ENCODE measurements around the gene TYW3. TPM values are rescaled to one million over a fixed set of nuclear protein-coding genes. Genes with fewer than 3 reads are reported as not detected.

The TYW3 gene
- total and polyA plus RNA-seq, 2 of the 13 experiments (the other 11 are each of a cell fraction or from before 2014, with no cell fraction given) = 17.6 to 45.8 TPM

DNA sequence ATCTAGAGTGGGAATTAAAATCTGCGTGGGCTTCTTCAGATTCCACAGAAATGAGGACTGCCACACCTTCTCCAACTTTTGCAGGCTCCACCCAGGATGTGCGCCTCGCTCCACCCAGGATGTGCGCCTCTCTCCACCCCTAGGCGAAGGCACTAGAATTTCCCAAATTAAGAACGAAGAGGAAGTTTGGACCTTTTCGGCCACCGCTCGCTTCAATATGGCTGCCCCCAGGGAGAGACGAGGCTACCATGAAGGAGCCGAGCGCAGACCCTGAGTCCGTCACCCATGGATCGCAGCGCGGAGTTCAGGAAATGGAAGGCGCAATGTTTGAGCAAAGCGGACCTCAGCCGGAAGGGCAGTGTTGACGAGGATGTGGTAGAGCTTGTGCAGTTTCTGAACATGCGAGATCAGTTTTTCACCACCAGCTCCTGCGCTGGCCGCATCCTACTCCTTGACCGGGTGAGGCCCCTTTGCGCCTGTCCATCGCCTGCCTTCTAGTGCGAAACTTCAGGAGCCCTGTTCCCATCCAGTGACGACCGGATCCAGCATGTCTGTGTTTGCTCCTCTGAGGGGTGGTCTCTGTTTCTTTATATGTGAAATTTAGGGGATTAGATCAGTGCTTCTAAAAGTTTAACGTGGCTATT, at the start of gene TYW3, which contains the start of gene CRYZ (continued):
- TF ChIP-seq, protein P1, sequence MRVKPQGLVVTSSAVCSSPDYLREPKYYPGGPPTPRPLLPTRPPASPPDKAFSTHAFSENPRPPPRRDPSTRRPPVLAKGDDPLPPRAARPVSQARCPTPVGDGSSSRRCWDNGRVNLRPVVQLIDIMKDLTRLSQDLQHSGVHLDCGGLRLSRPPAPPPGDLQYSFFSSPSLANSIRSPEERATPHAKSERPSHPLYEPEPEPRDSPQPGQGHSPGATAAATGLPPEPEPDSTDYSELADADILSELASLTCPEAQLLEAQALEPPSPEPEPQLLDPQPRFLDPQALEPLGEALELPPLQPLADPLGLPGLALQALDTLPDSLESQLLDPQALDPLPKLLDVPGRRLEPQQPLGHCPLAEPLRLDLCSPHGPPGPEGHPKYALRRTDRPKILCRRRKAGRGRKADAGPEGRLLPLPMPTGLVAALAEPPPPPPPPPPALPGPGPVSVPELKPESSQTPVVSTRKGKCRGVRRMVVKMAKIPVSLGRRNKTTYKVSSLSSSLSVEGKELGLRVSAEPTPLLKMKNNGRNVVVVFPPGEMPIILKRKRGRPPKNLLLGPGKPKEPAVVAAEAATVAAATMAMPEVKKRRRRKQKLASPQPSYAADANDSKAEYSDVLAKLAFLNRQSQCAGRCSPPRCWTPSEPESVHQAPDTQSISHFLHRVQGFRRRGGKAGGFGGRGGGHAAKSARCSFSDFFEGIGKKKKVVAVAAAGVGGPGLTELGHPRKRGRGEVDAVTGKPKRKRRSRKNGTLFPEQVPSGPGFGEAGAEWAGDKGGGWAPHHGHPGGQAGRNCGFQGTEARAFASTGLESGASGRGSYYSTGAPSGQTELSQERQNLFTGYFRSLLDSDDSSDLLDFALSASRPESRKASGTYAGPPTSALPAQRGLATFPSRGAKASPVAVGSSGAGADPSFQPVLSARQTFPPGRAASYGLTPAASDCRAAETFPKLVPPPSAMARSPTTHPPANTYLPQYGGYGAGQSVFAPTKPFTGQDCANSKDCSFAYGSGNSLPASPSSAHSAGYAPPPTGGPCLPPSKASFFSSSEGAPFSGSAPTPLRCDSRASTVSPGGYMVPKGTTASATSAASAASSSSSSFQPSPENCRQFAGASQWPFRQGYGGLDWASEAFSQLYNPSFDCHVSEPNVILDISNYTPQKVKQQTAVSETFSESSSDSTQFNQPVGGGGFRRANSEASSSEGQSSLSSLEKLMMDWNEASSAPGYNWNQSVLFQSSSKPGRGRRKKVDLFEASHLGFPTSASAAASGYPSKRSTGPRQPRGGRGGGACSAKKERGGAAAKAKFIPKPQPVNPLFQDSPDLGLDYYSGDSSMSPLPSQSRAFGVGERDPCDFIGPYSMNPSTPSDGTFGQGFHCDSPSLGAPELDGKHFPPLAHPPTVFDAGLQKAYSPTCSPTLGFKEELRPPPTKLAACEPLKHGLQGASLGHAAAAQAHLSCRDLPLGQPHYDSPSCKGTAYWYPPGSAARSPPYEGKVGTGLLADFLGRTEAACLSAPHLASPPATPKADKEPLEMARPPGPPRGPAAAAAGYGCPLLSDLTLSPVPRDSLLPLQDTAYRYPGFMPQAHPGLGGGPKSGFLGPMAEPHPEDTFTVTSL (CRISPR knock-in tag; IDR thresholded peaks at IDR 0.05; ENCODE audit: borderline replicate concordance) = peak; percentile 62; the same call in 1 of the 2 replicates
- TF ChIP-seq ASH2L (IDR thresholded peaks at IDR 0.05; ENCODE audit: insufficient read length, low read depth, low read length) (peak; percentile 94), ZMYM4 (CRISPR knock-in tag; IDR thresholded peaks at IDR 0.05) (peak; percentile 91), SOX6 (IDR thresholded peaks at IDR 0.05) (no peak), SOX6 (CRISPR knock-in tag; IDR thresholded peaks at IDR 0.05) (peak; percentile 82), ZNF501 (CRISPR knock-in tag; IDR thresholded peaks at IDR 0.05) (peak; percentile 85), CHCHD3 (CRISPR knock-in tag; IDR thresholded peaks at IDR 0.05) (no peak), NAIF1 (CRISPR knock-in tag; IDR thresholded peaks at IDR 0.05; ENCODE audit: borderline replicate concordance) (no peak), XRCC5 (optimal IDR thresholded peaks at IDR 0.05; ENCODE audit: low read length) (peak; percentile 69), ZBTB42 (CRISPR knock-in tag; IDR thresholded peaks at IDR 0.05) (no peak), HOXA7 (CRISPR knock-in tag; IDR thresholded peaks at IDR 0.05) (no peak), NR2C2 (CRISPR knock-in tag; IDR thresholded peaks at IDR 0.05; ENCODE audit: borderline replicate concordance) (peak; percentile 61), NCOA5 (CRISPR knock-in tag; IDR thresholded peaks at IDR 0.05) (no peak), ZNF558 (CRISPR knock-in tag; IDR thresholded peaks at IDR 0.05; ENCODE audit: borderline replicate concordance) (no peak)
- TF ChIP-seq, protein P2, sequence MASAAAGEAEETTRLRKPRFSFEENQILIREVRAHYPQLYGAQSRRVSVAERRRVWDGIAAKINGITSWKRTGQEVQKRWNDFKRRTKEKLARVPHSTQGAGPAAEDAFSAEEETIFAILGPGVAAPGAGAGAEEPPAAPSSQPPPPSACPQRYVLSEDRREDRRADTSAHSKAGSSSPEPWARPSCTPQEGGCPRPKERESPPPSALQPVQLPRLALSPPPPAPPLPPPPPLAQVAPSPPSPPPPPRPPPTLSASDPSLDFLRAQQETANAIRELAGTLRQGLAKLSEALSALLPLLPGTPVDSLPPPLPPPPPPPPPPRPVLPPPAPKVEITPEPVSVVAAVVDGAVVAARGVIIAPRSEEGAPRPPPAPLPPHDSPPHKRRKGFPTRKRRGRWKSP (CRISPR knock-in tag; IDR thresholded peaks at IDR 0.05) = peak; percentile 92
- TF ChIP-seq, protein P3, sequence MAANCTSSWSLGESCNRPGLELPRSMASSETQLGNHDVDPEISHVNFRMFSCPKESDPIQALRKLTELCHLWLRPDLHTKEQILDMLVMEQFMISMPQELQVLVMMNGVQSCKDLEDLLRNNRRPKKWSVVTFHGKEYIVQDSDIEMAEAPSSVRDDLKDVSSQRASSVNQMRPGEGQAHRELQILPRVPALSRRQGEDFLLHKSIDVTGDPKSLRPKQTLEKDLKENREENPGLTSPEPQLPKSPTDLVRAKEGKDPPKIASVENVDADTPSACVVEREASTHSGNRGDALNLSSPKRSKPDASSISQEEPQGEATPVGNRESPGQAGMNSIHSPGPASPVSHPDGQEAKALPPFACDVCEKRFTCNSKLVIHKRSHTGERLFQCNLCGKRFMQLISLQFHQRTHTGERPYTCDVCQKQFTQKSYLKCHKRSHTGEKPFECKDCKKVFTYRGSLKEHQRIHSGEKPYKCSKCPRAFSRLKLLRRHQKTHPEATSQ (CRISPR knock-in tag; IDR thresholded peaks at IDR 0.05; ENCODE audit: borderline replicate concordance) = no peak; the same call in 1 of the 2 replicates
- TF ChIP-seq, protein P4, sequence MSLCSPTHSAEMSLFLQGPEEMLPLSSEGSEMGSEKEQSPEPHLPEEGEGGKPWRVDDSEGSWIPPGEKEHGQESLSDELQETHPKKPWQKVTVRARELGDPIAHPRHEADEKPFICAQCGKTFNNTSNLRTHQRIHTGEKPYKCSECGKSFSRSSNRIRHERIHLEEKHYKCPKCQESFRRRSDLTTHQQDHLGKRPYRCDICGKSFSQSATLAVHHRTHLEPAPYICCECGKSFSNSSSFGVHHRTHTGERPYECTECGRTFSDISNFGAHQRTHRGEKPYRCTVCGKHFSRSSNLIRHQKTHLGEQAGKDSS (CRISPR knock-in tag; IDR thresholded peaks at IDR 0.05; ENCODE audit: borderline replicate concordance, low read depth) = peak; percentile 41; the same call in 1 of the 2 replicates
- TF ChIP-seq, protein P5, sequence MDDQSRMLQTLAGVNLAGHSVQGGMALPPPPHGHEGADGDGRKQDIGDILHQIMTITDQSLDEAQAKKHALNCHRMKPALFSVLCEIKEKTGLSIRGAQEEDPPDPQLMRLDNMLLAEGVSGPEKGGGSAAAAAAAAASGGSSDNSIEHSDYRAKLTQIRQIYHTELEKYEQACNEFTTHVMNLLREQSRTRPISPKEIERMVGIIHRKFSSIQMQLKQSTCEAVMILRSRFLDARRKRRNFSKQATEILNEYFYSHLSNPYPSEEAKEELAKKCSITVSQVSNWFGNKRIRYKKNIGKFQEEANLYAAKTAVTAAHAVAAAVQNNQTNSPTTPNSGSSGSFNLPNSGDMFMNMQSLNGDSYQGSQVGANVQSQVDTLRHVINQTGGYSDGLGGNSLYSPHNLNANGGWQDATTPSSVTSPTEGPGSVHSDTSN (CRISPR knock-in tag; IDR thresholded peaks at IDR 0.05; ENCODE audit: borderline replicate concordance) = no peak

Measured in HepG2 (cell line).